Left lung (tissue), 10 donors: ENCODE data around the gene HSPH1. TPM values are rescaled to one million over a fixed set of nuclear protein-coding genes. Genes with fewer than 3 reads are reported as not detected.

Source experiments
- ATAC-seq: fragments of 200-7000 bp; cut with Tn5 transposase; one replicate; pipeline ENCODE4 v1.9.1; 2020; ENCODE audit warnings: moderate library complexity
- DNase-seq, 4 donors: peaks; one replicate each; pipeline ENCODE4 v3.0.0-alpha.2; 2013 to 2020
- H3K27ac ChIP-seq, 2 donors: fragments of 200-600 bp; sonication (generic) in 1 of 2; one replicate each; pipeline versions ENCODE4 v1.5.0 to v1.8.0; 2020 to 2021
- H3K27me3 ChIP-seq, 2 donors: fragments of 200-600 bp; sonication (generic) in 1 of 2; one replicate each; pipeline versions ENCODE4 v1.5.0 to v1.8.0; 2020 to 2021
- H3K36me3 ChIP-seq, 2 donors: fragments of 200-600 bp; sonication (generic) in 1 of 2; one replicate each; pipeline versions ENCODE4 v1.5.0 to v1.8.0; 2020 to 2021
- H3K4me1 ChIP-seq, 2 donors: fragments of 200-600 bp; one replicate each; pipeline ENCODE4 v1.8.0; 2021
- H3K4me3 ChIP-seq, 2 donors: fragments of 200-600 bp; sonication (generic) in 1 of 2; one replicate each; pipeline versions ENCODE4 v1.5.0 to v1.8.0; 2020 to 2021; ENCODE audit warnings: mild to moderate bottlenecking in 1 of 2
- H3K9me3 ChIP-seq, 2 donors: fragments of 200-600 bp; sonication (generic) in 1 of 2; one replicate each; pipeline versions ENCODE4 v1.5.0 to v1.8.0; 2020 to 2021
- intact Hi-C, 2 donors: fragments of 100-400 bp; cut with DNase I; formaldehyde crosslinking; loops; one replicate each; pipeline versions ENCODE4 v1.11.2 to v1.14.2; 2022
- polyA plus RNA-seq, 6 donors: library from polyadenylated mRNA; unstranded; fragments of 120-200 nt; gene quantifications; one replicate each; pipeline ENCODE4 v1.2.1, GENCODE V29; 2013; ENCODE audit not compliant: insufficient read length in 6 of 6
- total RNA-seq, 2 donors: library from RNA; stranded (reverse); fragmentation: NEBNext Ultra II Directional; extraction: Animal tissue kit (Norgen Biotek cat#: 25700); gene quantifications; one replicate each; pipeline ENCODE4 v1.2.1, GENCODE V29; 2021
- TF ChIP-seq, protein P1 (sequence below), 2 donors: fragments of 200-600 bp; sonication (generic) in 1 of 2; IDR thresholded peaks; one replicate each; pipeline versions ENCODE4 v1.5.0 to v1.8.0; 2021; ENCODE audit warnings: antibody characterized with exemption in 2 of 2
- donor health status: DM: no; HTN: yes; CAD: no.
- donor health status: DM: no; HTN: no; CAD: no.

The HSPH1 gene
- total and polyA plus RNA-seq, 8 donors: 72.9 to 124 (median 93.5) TPM

DNA sequence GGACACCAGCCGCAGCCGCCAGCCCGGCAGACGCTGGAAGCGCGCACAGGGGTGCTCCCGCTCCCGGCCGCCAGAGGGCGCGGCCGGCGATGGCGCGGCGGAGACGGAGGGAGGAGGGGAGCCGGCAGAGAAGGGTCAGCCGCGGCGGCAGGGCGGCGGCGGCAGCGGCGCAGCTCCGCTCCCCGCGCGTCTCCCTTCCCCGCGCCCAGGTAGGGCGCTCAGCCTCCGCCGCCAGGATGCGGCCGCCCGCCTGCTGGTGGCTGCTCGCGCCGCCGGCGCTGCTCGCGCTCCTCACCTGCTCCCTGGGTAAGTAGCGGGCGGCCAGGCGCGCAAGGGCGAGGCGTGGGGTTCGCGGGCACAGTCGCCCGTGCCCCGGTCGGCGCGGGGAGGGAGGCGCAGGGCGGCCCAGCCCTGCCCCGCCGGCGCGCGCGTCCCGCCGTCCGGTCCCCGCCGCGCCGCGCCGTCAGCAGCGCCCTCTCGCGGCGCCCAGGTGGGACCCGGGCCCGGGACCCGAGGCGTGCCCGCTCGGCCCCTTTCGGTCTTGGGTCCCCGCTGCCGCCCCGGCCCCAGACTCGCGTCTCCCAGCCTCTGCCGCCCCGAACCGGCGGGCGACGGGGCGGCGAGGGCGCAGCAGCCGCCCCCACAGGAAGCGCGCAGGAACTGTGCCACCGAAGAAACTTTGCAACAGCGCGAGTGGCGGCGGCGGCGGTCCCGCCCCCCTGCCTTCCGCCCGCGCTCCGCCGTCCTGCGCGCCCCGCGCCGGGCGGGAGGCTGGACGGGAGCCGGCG lies 38.3 kb upstream of the HSPH1 start, which contains the start of gene B3GLCT:
B3GLCT (plus strand) TSS at position 127 of the 788 bp plus-strand sequence; CDS start at position 237, 110 bp downstream.
- H3K4me3 ChIP-seq: peak within 1 kb of the TSS; percentile 49 to 52
- no peaks in the 10 kb centered on the region for H3K9me3 ChIP-seq
- intact Hi-C loops: no loop called here

DNA sequence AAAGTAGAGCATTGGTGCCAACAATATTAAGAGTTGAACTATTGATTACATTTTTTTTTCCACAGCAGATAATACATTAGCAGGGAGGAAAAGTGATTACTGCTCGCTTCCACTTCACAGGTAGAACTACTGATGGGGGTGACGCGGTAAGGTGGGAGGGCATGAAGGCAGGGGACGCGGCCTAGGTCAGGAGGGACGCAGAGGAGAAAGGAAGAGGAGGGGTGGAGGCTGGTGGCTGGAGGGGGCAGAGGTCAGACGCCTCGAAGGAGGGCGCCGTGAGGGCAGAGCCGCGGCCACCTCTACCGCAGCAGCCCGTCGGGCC lies 37.8 kb upstream of the HSPH1 start:
- peak overlapping the region; percentile 95 to 98 for H3K27ac ChIP-seq
- ATAC-seq: no peak
- intact Hi-C loops: no loop called here
- no peak for DNase-seq
- TF ChIP-seq, protein P1, sequence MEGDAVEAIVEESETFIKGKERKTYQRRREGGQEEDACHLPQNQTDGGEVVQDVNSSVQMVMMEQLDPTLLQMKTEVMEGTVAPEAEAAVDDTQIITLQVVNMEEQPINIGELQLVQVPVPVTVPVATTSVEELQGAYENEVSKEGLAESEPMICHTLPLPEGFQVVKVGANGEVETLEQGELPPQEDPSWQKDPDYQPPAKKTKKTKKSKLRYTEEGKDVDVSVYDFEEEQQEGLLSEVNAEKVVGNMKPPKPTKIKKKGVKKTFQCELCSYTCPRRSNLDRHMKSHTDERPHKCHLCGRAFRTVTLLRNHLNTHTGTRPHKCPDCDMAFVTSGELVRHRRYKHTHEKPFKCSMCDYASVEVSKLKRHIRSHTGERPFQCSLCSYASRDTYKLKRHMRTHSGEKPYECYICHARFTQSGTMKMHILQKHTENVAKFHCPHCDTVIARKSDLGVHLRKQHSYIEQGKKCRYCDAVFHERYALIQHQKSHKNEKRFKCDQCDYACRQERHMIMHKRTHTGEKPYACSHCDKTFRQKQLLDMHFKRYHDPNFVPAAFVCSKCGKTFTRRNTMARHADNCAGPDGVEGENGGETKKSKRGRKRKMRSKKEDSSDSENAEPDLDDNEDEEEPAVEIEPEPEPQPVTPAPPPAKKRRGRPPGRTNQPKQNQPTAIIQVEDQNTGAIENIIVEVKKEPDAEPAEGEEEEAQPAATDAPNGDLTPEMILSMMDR (IDR thresholded peaks at IDR 0.05): no peak
- H3K9me3 ChIP-seq: no peaks in the 10 kb centered on the region
- H3K27me3 ChIP-seq: no peaks in the 10 kb centered on the region
- H3K4me1 ChIP-seq: peaks cover 0 to 25% of the 10 kb centered on the region in 2 donors
- peak overlapping the region; percentile 49 to 52 for H3K4me3 ChIP-seq
- no peaks in the 10 kb centered on the region for H3K36me3 ChIP-seq

More for the DNA sequence above, 38.3 kb upstream of the HSPH1 start, which contains the start of gene B3GLCT:
- Histone ChIP-seq H3K4me1 (peaks cover 0 to 28% of the 10 kb centered on the region in 2 donors), H3K36me3 (no peaks in the 10 kb centered on the region), H3K27me3 (no peaks in the 10 kb centered on the region), H3K27ac (peak within 1 kb of the TSS; percentile 95 to 98)
- peak; percentile 94 for ATAC-seq
- TF ChIP-seq, protein P1 (IDR thresholded peaks at IDR 0.05): peak; percentile 92 to 98
- DNase-seq: peak; percentile 79 to 99 (median 86)

DNA sequence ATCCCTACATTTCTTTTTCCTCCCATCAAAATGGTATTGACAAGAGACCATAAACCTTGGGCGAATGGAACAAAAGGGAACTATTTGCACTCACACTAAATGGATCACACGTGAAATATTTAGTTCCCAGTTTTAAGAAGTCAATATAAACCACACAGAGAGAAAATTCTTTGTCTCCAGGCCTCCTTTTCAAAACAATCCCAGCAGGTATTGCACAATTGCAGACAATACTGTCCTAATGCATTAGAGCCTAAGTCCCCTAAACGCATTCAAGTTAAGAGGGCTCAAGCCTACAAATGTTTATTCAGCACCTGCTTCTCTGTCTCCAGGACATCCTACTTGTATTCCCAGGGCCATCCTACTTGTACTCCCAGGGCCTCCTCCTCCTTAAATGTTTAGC lies 36.8 kb upstream of the HSPH1 start:
- peaks cover 0 to 24% of the 10 kb centered on the region in 2 donors for H3K4me1 ChIP-seq
- H3K27ac ChIP-seq: no peak overlapping the region
- TF ChIP-seq, protein P1 (IDR thresholded peaks at IDR 0.05): no peak
- intact Hi-C loops: no loop called here
- H3K36me3 ChIP-seq: no peaks in the 10 kb centered on the region
- ATAC-seq (no peak), DNase-seq (no peak)
- H3K4me3 ChIP-seq: no peak overlapping the region
- H3K9me3 ChIP-seq: no peaks in the 10 kb centered on the region
- H3K27me3 ChIP-seq: no peaks in the 10 kb centered on the region

DNA sequence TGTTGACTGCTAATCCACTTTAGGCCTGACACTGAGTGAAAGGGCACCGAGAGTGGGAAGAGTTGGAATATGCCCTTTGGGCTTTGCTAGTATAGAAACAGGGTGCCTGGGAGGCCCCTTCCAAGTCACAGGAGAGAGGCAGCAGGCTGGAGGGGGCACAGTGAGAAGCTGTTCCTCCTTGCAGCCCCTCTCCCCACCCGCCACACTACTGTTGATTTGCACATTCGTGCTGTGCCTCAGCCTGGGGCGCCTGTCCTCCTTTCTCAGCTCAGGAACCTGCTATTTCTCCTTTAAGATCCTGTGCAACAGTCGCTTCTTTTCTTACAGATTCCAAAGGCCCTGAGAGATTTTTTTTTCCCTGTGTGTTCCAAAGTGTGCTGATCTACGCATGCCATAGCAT lies 35.3 kb upstream of the HSPH1 start:
- Histone ChIP-seq H3K4me1 (peaks cover 0 to 22% of the 10 kb centered on the region in 2 donors), H3K36me3 (no peaks in the 10 kb centered on the region), H3K27me3 (no peaks in the 10 kb centered on the region), H3K4me3 (no peak overlapping the region), H3K27ac (no peak overlapping the region), H3K9me3 (no peaks in the 10 kb centered on the region)
- no peak for DNase-seq
- intact Hi-C loops: no loop called here
- no peak for ATAC-seq
- TF ChIP-seq, protein P1 (IDR thresholded peaks at IDR 0.05): no peak

DNA sequence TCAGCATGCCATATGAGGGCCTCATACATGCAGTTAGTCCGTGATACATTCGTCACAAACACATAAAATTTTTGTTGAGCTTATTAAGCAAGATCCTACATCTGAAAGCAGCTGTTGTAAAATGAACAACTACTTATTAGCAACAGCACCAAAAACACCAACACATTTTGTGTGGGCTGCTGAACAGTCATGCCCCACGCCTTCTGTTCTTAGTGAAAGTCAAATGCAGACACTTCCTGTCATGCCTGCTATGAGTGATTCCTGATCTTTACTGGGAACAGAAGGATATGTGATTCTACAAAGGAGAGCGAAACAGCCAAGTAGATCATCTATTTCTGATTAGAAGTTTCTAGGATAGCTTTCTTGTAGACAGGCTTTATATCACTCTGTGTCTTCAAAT lies 33.9 kb upstream of the HSPH1 start:
- intact Hi-C loops: no loop called here
- no peak overlapping the region for H3K27ac ChIP-seq
- DNase-seq: no peak
- no peak for ATAC-seq
- no peaks in the 10 kb centered on the region for H3K36me3 ChIP-seq
- H3K4me3 ChIP-seq: no peak overlapping the region
- no peaks in the 10 kb centered on the region for H3K9me3 ChIP-seq
- H3K27me3 ChIP-seq: no peaks in the 10 kb centered on the region
- H3K4me1 ChIP-seq: peaks cover 0 to 10% of the 10 kb centered on the region in 2 donors
- TF ChIP-seq, protein P1 (IDR thresholded peaks at IDR 0.05): no peak
